IPS-18a (cell line): ENCODE data around the gene HEATR5A.
"Not testable (repeated sequence)": the region's sequence is repeated elsewhere in the genome, so short reads cannot be mapped to it uniquely, and the experiment has no call there.

Source experiments
- H3K27ac ChIP-seq: one replicate; pipeline ENCODE4 v1.5.1; 2013; ENCODE audit warnings: low read length
- H3K27me3 ChIP-seq: one replicate; pipeline ENCODE4 v1.6.1; 2013; ENCODE audit warnings: mild to moderate bottlenecking, low read length; ENCODE audit not compliant: control insufficient read depth, insufficient read depth
- H3K36me3 ChIP-seq: one replicate; pipeline ENCODE4 v1.6.1; 2013; ENCODE audit warnings: low read depth, low read length; ENCODE audit not compliant: control insufficient read depth
- H3K4me1 ChIP-seq: one replicate; pipeline ENCODE4 v1.6.1; 2013; ENCODE audit warnings: low read depth, low read length; ENCODE audit not compliant: control insufficient read depth
- H3K4me3 ChIP-seq: one replicate; pipeline ENCODE4 v1.5.1; 2013; ENCODE audit warnings: low read length
- H3K9ac ChIP-seq: one replicate; pipeline ENCODE4 v1.6.1; 2013; ENCODE audit warnings: mild to moderate bottlenecking, low read length, moderate library complexity
- H3K9me3 ChIP-seq: one replicate; pipeline ENCODE4 v1.6.1; 2013; ENCODE audit warnings: low read depth, low read length; ENCODE audit not compliant: control insufficient read depth

The HEATR5A gene

GRCh38 chr14:31242161-31242940 is 178.0 kb downstream of the HEATR5A start:
- H3K27ac ChIP-seq = not testable (repeated sequence)

More at GRCh38 chr14:31242161-31242940, 178.0 kb downstream of the HEATR5A start:
- not testable (repeated sequence) for H3K9me3 ChIP-seq, H3K9ac ChIP-seq, H3K4me3 ChIP-seq, H3K36me3 ChIP-seq, H3K4me1 ChIP-seq, H3K27me3 ChIP-seq
